T-helper 2 cell treated with Interferon-gamma antibody and Interleukin-4, amounts not matched to agents 100 ng/mL and 5 ng/mL, for 36 hours (primary cell): Measurements from ENCODE around the gene ADTRP. TPM values are rescaled to one million over a fixed set of nuclear protein-coding genes. Genes with fewer than 3 reads are reported as not detected.

Experiments
- intact Hi-C: fragments of 100-400 bp; cut with micrococcal nuclease; formaldehyde crosslinking; loops from one replicate; pipeline ENCODE4 v1.15.1; 2023
- total RNA-seq: library from RNA; stranded (reverse); gene quantifications from 2 replicates; pipeline ENCODE4 v1.2.3, GENCODE V29; 2022

ADTRP gene
- total RNA-seq, 1 donor from 2014 or later: 0.39 TPM

GRCh38 chr6:11758878-11759277 is 19.7 kb downstream of the ADTRP start:
- intact Hi-C loops: no loop called here

- intact Hi-C loops: no loop called here
These were observed 21.9 kb downstream of the ADTRP start for GRCh38 chr6:11756726-11757125.

- intact Hi-C loops: no loop called here
These were observed 22.3 kb downstream of the ADTRP start for GRCh38 chr6:11756292-11756691.

GRCh38 chr6:11755725-11756124 is 22.9 kb downstream of the ADTRP start:
- intact Hi-C loops: no loop called here

GRCh38 chr6:11754625-11755271 is 23.9 kb downstream of the ADTRP start:
- intact Hi-C loops: no loop called here

- intact Hi-C loops: no loop called here
These were observed 24.8 kb downstream of the ADTRP start for GRCh38 chr6:11753798-11754197.

GRCh38 chr6:11752360-11752759 is 26.2 kb downstream of the ADTRP start:
- intact Hi-C loops: no loop called here

GRCh38 chr6:11750682-11751081 is 27.9 kb downstream of the ADTRP start:
- intact Hi-C loops: no loop called here

- intact Hi-C loops: no loop called here
These were observed 29.9 kb downstream of the ADTRP start for GRCh38 chr6:11748591-11749210.

GRCh38 chr6:11747021-11747420 is 31.6 kb downstream of the ADTRP start:
- intact Hi-C loops: no loop called here

GRCh38 chr6:11744753-11745152 is 33.9 kb downstream of the ADTRP start:
- intact Hi-C loops: no loop called here

GRCh38 chr6:11744101-11744500 is 34.5 kb downstream of the ADTRP start:
- intact Hi-C loops: no loop called here

GRCh38 chr6:11740875-11741274 is 37.7 kb downstream of the ADTRP start:
- intact Hi-C loops: no loop called here

GRCh38 chr6:11738661-11739375 is 39.8 kb downstream of the ADTRP start:
- intact Hi-C loops: no loop called here

- intact Hi-C loops: no loop called here
These were observed 40.4 kb downstream of the ADTRP start for GRCh38 chr6:11738234-11738633.

- intact Hi-C loops: no loop called here
These were observed 42.0 kb downstream of the ADTRP start for GRCh38 chr6:11736601-11737000.

- intact Hi-C loops: no loop called here
These were observed 43.6 kb downstream of the ADTRP start for GRCh38 chr6:11734861-11735613.

- intact Hi-C loops: no loop called here
These were observed 46.5 kb downstream of the ADTRP start for GRCh38 chr6:11732036-11732631.

GRCh38 chr6:11731423-11731822 is 47.2 kb downstream of the ADTRP start:
- intact Hi-C loops: no loop called here

- intact Hi-C loops: no loop called here
These were observed 48.0 kb downstream of the ADTRP start for GRCh38 chr6:11730641-11731040.

GRCh38 chr6:11729076-11729475 is 49.5 kb downstream of the ADTRP start:
- intact Hi-C loops: loop anchor here (2.0 kb wide), 1 partner anchor 16 kb away; no protein-coding TSS in a partner anchor
